DND-41 (cell line): ENCODE measurements around the gene WNT3.

Experiments
- ATAC-seq: fragments of 200-7000 bp; cut with Tn5 transposase; 3 replicates; pipeline ENCODE4 v1.9.1; 2021; ENCODE audit warnings: low read depth; ENCODE audit not compliant: insufficient read depth
- DNase-seq: peaks from one replicate; pipeline ENCODE4 v3.0.0-alpha.2; 2020
- H2AFZ ChIP-seq: 2 replicates; pipeline ENCODE4 v1.6.0; 2012; ENCODE audit warnings: low read depth, low read length
- H3K27ac ChIP-seq: 2 replicates; pipeline ENCODE4 v1.5.1; 2012; ENCODE audit warnings: low read length, inconsistent platforms
- H3K27me3 ChIP-seq: fragments of 200-600 bp; sonication (generic); 2 replicates; pipeline ENCODE4 v1.6.0; 2012; ENCODE audit warnings: low read length, mild to moderate bottlenecking, inconsistent platforms; ENCODE audit not compliant: insufficient read depth, poor library complexity
- H3K36me3 ChIP-seq: 2 replicates; pipeline ENCODE4 v1.5.1; 2012; ENCODE audit warnings: low read length, inconsistent platforms; ENCODE audit not compliant: insufficient read depth
- H3K4me1 ChIP-seq: 2 replicates; pipeline ENCODE4 v1.5.1; 2012; ENCODE audit warnings: mild to moderate bottlenecking, low read length; ENCODE audit not compliant: insufficient read depth
- H3K4me2 ChIP-seq: 2 replicates; pipeline ENCODE4 v1.6.0; 2012; ENCODE audit warnings: mild to moderate bottlenecking, moderate library complexity, low read length, inconsistent platforms; ENCODE audit not compliant: insufficient read depth
- H3K4me3 ChIP-seq, 2 experiments: fragments of 200-600 bp in 1 of 2; shearing (Covaris generic) in 1 of 2; 2 replicates each; pipeline ENCODE4 v1.5.1; 2012 to 2016; ENCODE audit warnings: inconsistent platforms in 2 of 2, low read length in 2 of 2, mild to moderate bottlenecking in 2 of 2, low read depth in 1 of 2, moderate library complexity in 1 of 2
- H3K79me2 ChIP-seq: 2 replicates; pipeline ENCODE4 v1.6.0; 2012; ENCODE audit warnings: low read length, inconsistent platforms; ENCODE audit not compliant: insufficient read depth
- H3K9ac ChIP-seq: 2 replicates; pipeline ENCODE4 v1.6.0; 2012; ENCODE audit warnings: low read depth, mild to moderate bottlenecking, inconsistent platforms, low read length, moderate library complexity
- H3K9me3 ChIP-seq: 2 replicates; pipeline ENCODE4 v1.5.1; 2012; ENCODE audit warnings: low read length, moderate library complexity, mild to moderate bottlenecking, inconsistent platforms; ENCODE audit not compliant: insufficient read depth, severe bottlenecking
- H4K20me1 ChIP-seq: 2 replicates; pipeline ENCODE4 v1.6.0; 2012; ENCODE audit warnings: low read length; ENCODE audit not compliant: insufficient read depth
- EZH2 ChIP-seq: IDR thresholded peaks from 3 replicates; pipeline ENCODE4 v1.6.1; 2012; ENCODE audit warnings: borderline replicate concordance, low read depth, mild to moderate bottlenecking, moderate library complexity, low read length, inconsistent platforms; ENCODE audit not compliant: severe bottlenecking
- TF ChIP-seq, protein P1 (sequence below): IDR thresholded peaks from 2 replicates; pipeline ENCODE4 v1.5.1; 2012; ENCODE audit warnings: borderline replicate concordance, low read length, moderate library complexity, mild to moderate bottlenecking; ENCODE audit not compliant: poor library complexity, severe bottlenecking; ENCODE audit errors: extremely low read depth

Gene WNT3

DNA sequence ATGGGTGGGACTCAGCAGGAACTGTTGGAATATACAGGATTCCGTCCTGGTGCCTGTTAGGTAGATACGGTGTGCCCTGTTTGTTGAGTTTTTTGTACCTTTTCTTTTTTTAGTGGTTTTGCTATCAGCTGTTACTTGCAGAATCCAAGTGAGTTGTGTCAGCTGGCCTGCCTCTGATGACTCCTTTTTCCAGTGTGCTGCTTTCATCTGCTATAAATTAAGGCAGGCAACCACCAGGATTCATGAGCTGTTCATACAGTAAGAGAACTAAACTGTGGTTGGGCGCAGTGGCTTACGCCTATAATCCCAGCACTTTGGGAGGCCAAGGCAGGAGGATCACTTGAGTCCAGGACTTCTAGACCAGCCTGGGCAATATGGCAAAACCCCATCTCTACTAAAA, 79.9 kb downstream of the WNT3 start:
- H3K9me3 ChIP-seq = no peaks in the 10 kb centered on the region
- ATAC-seq = no peak
- H4K20me1 ChIP-seq = no peaks in the 10 kb centered on the region
- H3K9ac ChIP-seq = no peak overlapping the region
- H2AFZ ChIP-seq = no peak overlapping the region
- H3K4me3 ChIP-seq = no peak overlapping the region
- H3K27me3 ChIP-seq = no peaks in the 10 kb centered on the region
- no peak overlapping the region for H3K27ac ChIP-seq
- no peaks in the 10 kb centered on the region for H3K36me3 ChIP-seq
- DNase-seq = no peak
- TF ChIP-seq, protein P1, sequence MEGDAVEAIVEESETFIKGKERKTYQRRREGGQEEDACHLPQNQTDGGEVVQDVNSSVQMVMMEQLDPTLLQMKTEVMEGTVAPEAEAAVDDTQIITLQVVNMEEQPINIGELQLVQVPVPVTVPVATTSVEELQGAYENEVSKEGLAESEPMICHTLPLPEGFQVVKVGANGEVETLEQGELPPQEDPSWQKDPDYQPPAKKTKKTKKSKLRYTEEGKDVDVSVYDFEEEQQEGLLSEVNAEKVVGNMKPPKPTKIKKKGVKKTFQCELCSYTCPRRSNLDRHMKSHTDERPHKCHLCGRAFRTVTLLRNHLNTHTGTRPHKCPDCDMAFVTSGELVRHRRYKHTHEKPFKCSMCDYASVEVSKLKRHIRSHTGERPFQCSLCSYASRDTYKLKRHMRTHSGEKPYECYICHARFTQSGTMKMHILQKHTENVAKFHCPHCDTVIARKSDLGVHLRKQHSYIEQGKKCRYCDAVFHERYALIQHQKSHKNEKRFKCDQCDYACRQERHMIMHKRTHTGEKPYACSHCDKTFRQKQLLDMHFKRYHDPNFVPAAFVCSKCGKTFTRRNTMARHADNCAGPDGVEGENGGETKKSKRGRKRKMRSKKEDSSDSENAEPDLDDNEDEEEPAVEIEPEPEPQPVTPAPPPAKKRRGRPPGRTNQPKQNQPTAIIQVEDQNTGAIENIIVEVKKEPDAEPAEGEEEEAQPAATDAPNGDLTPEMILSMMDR = no peak
- TF ChIP-seq EZH2 = no peak
- H3K79me2 ChIP-seq = no peaks in the 10 kb centered on the region
- no peaks in the 10 kb centered on the region for H3K4me1 ChIP-seq
- H3K4me2 ChIP-seq = no peak overlapping the region

- Histone ChIP-seq H3K9me3 (no peaks in the 10 kb centered on the region), H3K4me1 (no peaks in the 10 kb centered on the region), H3K4me3 (no peak overlapping the region), H3K9ac (no peak overlapping the region), H3K27me3 (no peaks in the 10 kb centered on the region), H3K4me2 (no peak overlapping the region), H3K36me3 (peaks cover 9% of the 10 kb centered on the region), H4K20me1 (no peaks in the 10 kb centered on the region), H2AFZ (no peak overlapping the region), H3K27ac (no peak overlapping the region), H3K79me2 (no peaks in the 10 kb centered on the region)
- TF ChIP-seq, protein P1 = no peak
- no peak for TF ChIP-seq EZH2
- DNase-seq = no peak
- ATAC-seq = no peak
These were observed 81.2 kb downstream of the WNT3 start for GRCh38 chr17:46737326-46737725.

GRCh38 chr17:46736100-46736499, 82.4 kb downstream of the WNT3 start:
- Histone ChIP-seq H3K4me2 (no peak overlapping the region), H3K9ac (no peak overlapping the region), H3K27ac (no peak overlapping the region), H4K20me1 (no peaks in the 10 kb centered on the region), H3K79me2 (no peaks in the 10 kb centered on the region), H3K36me3 (peaks cover 9% of the 10 kb centered on the region), H3K9me3 (no peaks in the 10 kb centered on the region), H3K4me1 (no peaks in the 10 kb centered on the region), H2AFZ (no peak overlapping the region), H3K27me3 (no peaks in the 10 kb centered on the region), H3K4me3 (no peak overlapping the region)
- DNase-seq (no peak), ATAC-seq (no peak)
- TF ChIP-seq, protein P1 = no peak
- TF ChIP-seq EZH2 = no peak

DNA sequence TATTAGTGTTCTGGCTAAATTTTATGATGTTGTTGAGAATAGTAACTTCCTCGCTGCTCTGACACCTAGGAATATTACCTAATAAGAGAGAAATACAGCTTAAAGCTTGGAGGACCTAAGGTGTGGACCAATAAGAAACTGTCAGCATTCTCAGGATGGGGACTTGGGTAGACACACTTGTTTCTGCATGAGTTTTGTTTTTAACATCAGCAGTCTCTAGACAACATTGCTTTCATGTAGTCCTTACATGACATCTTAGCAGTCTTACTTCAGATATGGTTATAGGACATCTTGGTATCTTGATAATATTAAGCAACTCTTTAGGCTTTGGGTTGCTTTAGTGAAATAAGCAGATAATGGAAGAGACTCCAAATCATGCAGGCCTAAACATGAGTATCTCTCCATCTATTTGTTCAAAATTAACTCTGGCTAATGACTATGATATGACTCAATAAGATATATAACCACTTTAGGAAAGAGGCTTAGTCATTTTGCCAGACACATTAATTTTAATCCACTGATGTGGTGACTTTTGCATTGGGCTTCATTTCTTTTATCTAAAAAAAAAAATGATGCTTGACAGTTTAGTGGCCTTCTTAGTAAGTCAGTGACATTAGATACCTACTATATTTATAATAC, 84.5 kb downstream of the WNT3 start:
- H3K27ac ChIP-seq = no peak overlapping the region
- H3K9me3 ChIP-seq = no peaks in the 10 kb centered on the region
- no peak overlapping the region for H3K9ac ChIP-seq
- H3K36me3 ChIP-seq = peaks cover 19% of the 10 kb centered on the region
- H4K20me1 ChIP-seq = no peaks in the 10 kb centered on the region
- no peak overlapping the region for H3K4me2 ChIP-seq
- ATAC-seq (no peak), DNase-seq (no peak)
- no peak overlapping the region for H3K4me3 ChIP-seq
- no peak for TF ChIP-seq EZH2
- TF ChIP-seq, protein P1 = no peak
- no peak overlapping the region for H2AFZ ChIP-seq
- H3K79me2 ChIP-seq = no peaks in the 10 kb centered on the region
- no peaks in the 10 kb centered on the region for H3K27me3 ChIP-seq
- no peaks in the 10 kb centered on the region for H3K4me1 ChIP-seq
